Keratinocyte (primary cell): ENCODE results near the gene MVB12B. TPM values are rescaled to one million over a fixed set of nuclear protein-coding genes. Genes with fewer than 3 reads are reported as not detected.

Experiments
- DNase-seq: peaks from one replicate; pipeline ENCODE4 v3.0.0-alpha.2; 2011; ENCODE audit warnings: low read depth, missing footprints, low spot score
- FAIRE-seq: peaks from 2 replicates; lab custom pipeline; 2011; peaks lifted over from hg19 to GRCh38; lab: Jason Lieb, UNC
- H2AFZ ChIP-seq: 2 replicates; pipeline ENCODE4 v1.6.0; 2012; ENCODE audit warnings: low read length, control low read depth, inconsistent platforms; ENCODE audit not compliant: control insufficient read depth
- H3K27ac ChIP-seq: 2 replicates; pipeline ENCODE4 v1.5.1; 2011; ENCODE audit warnings: low read length; ENCODE audit not compliant: control insufficient read depth, insufficient read depth
- H3K27me3 ChIP-seq: 3 replicates; pipeline ENCODE4 v1.6.0; 2011; ENCODE audit warnings: low read length; ENCODE audit not compliant: control insufficient read depth, insufficient read depth; ENCODE audit errors: extremely low read depth
- H3K36me3 ChIP-seq, 2 experiments: 2 replicates in 1 of 2; 3 replicates in 1 of 2; pipeline ENCODE4 v1.5.1; 2011; ENCODE audit warnings: low read length in 2 of 2, mild to moderate bottlenecking in 1 of 2; ENCODE audit not compliant: control insufficient read depth in 2 of 2, insufficient read depth in 2 of 2; ENCODE audit errors: extremely low read depth in 1 of 2
- H3K4me1 ChIP-seq: 3 replicates; pipeline ENCODE4 v1.5.1; 2011; ENCODE audit warnings: low read length; ENCODE audit not compliant: control insufficient read depth, insufficient read depth; ENCODE audit errors: extremely low read depth
- H3K4me2 ChIP-seq: 3 replicates; pipeline ENCODE4 v1.6.0; 2011; ENCODE audit warnings: low read depth, low read length; ENCODE audit not compliant: control insufficient read depth, insufficient read depth; ENCODE audit errors: extremely low read depth
- H3K4me3 ChIP-seq, 3 experiments: fragments of 200-600 bp in 1 of 3; sonication (generic) in 1 of 3; 2 replicates in 2 of 3; 3 replicates in 1 of 3; pipeline ENCODE4 v1.5.1; 2011 to 2016; ENCODE audit warnings: low read length in 3 of 3, mild to moderate bottlenecking in 3 of 3, control low read depth in 2 of 3, inconsistent platforms in 1 of 3, low read depth in 1 of 3, mixed read lengths in 1 of 3, mixed run types in 1 of 3, moderate library complexity in 1 of 3; ENCODE audit not compliant: control insufficient read depth in 2 of 3, insufficient read depth in 2 of 3; ENCODE audit errors: extremely low read depth in 1 of 3
- H3K79me2 ChIP-seq: 2 replicates; pipeline ENCODE4 v1.6.0; 2012; ENCODE audit warnings: low read length; ENCODE audit not compliant: control insufficient read depth, insufficient read depth
- H3K9ac ChIP-seq: 3 replicates; pipeline ENCODE4 v1.6.0; 2011; ENCODE audit warnings: low read length; ENCODE audit not compliant: control insufficient read depth, insufficient read depth; ENCODE audit errors: extremely low read depth
- H3K9me1 ChIP-seq: 3 replicates; pipeline ENCODE4 v1.6.0; 2011; ENCODE audit warnings: low read length; ENCODE audit not compliant: control insufficient read depth, insufficient read depth; ENCODE audit errors: extremely low read depth
- H3K9me3 ChIP-seq: 2 replicates; pipeline ENCODE4 v1.5.1; 2012; ENCODE audit warnings: low read depth, low read length; ENCODE audit not compliant: control insufficient read depth
- H4K20me1 ChIP-seq: 3 replicates; pipeline ENCODE4 v1.6.0; 2011; ENCODE audit warnings: low read length; ENCODE audit not compliant: control insufficient read depth, insufficient read depth; ENCODE audit errors: extremely low read depth
- CTCF ChIP-seq, 3 experiments: IDR thresholded peaks in 1 of 3; conservative IDR thresholded peaks in 1 of 3; optimal IDR thresholded peaks in 1 of 3; 2 replicates in 2 of 3; 3 replicates in 1 of 3; pipeline versions ENCODE3 to v1.5.1; 2011; ENCODE audit warnings: low read length in 3 of 3, mild to moderate bottlenecking in 3 of 3, moderate library complexity in 2 of 3, control low read depth in 1 of 3, inconsistent platforms in 1 of 3; ENCODE audit not compliant: insufficient read depth in 2 of 3; ENCODE audit errors: extremely low read depth in 1 of 3
- EZH2 ChIP-seq: IDR thresholded peaks from one replicate; pipeline ENCODE4 v1.6.1; 2012; ENCODE audit warnings: inconsistent platforms, mild to moderate bottlenecking, low read length, moderate library complexity
- dilution Hi-C: fragments of 300-500 bp; cut with MboI; formaldehyde crosslinking; loops from one replicate; pipeline ENCODE4 v1.7.0; 2020; ENCODE audit warnings: low sequenced_read_pairs; ENCODE audit not compliant: extremely low pct_ligation_motif_present
- polyA plus RNA-seq, 5 experiments: library from polyadenylated mRNA; depleted of rRNA in 3 of 5; stranded (reverse) in 3 of 5; stranded (forward) in 1 of 5; unstranded in 1 of 5; fragments of >200 nt; gene quantifications; 1 replicate in 1 of 5; 2 replicates in 3 of 5; 3 replicates in 1 of 5; pipeline versions ENCODE4 v1.2.1 to v1.2.3, GENCODE V29; 2011 to 2012; ENCODE audit warnings: missing spikeins in 2 of 5, low read depth in 1 of 5, low replicate concordance in 1 of 5

Gene MVB12B
- polyA plus RNA-seq, 1 donor (not counting 4 experiments of a cell fraction or from before 2014, with no cell fraction given): 1.2 TPM

GRCh38 chr9:126347911-126348760, 21.5 kb downstream of the MVB12B start:
- no peaks in the 10 kb centered on the region for H3K27me3 ChIP-seq
- DNase-seq: no peak
- no peak overlapping the region for H3K27ac ChIP-seq
- peak overlapping the region; percentile 8 for H3K9ac ChIP-seq
- H2AFZ ChIP-seq: peak overlapping the region; percentile 84
- peak overlapping the region in 1 of 3 experiments; percentile 2 for H3K4me3 ChIP-seq
- peak overlapping the region; percentile 67 for H3K4me2 ChIP-seq
- dilution Hi-C loops: no loop called here
- H3K9me1 ChIP-seq: no peaks in the 10 kb centered on the region
- peaks cover 27% of the 10 kb centered on the region for H3K4me1 ChIP-seq
- H4K20me1 ChIP-seq: no peaks in the 10 kb centered on the region
- H3K36me3 ChIP-seq: no peaks in the 10 kb centered on the region
- no peaks in the 10 kb centered on the region for H3K9me3 ChIP-seq
- peak; percentile 67 for FAIRE-seq
- no peaks in the 10 kb centered on the region for H3K79me2 ChIP-seq
- TF ChIP-seq EZH2 (no peak), CTCF (optimal IDR thresholded peaks at IDR 0.05 in 1 of 3, IDR thresholded peaks at IDR 0.05 in 1 of 3, conservative IDR thresholded peaks at IDR 0.05 in 1 of 3; ENCODE audit: extremely low read depth in 1 of 3, insufficient read depth in 2 of 3, low read length in 3 of 3) (no peak)

- H3K4me1 ChIP-seq: peaks cover 29% of the 10 kb centered on the region
- no peaks in the 10 kb centered on the region for H3K79me2 ChIP-seq
- H3K4me3 ChIP-seq: no peak overlapping the region
- no peaks in the 10 kb centered on the region for H3K36me3 ChIP-seq
- H3K9me3 ChIP-seq: no peaks in the 10 kb centered on the region
- no peaks in the 10 kb centered on the region for H4K20me1 ChIP-seq
- H2AFZ ChIP-seq: peak overlapping the region; percentile 50
- dilution Hi-C loops: no loop called here
- peak overlapping the region; percentile 67 for H3K4me2 ChIP-seq
- H3K9ac ChIP-seq: no peak overlapping the region
- H3K9me1 ChIP-seq: no peaks in the 10 kb centered on the region
- FAIRE-seq (no peak), DNase-seq (no peak)
- H3K27ac ChIP-seq: no peak overlapping the region
- TF ChIP-seq EZH2: no peak
- no peak for TF ChIP-seq CTCF (optimal IDR thresholded peaks at IDR 0.05 in 1 of 3, IDR thresholded peaks at IDR 0.05 in 1 of 3, conservative IDR thresholded peaks at IDR 0.05 in 1 of 3; ENCODE audit: extremely low read depth in 1 of 3, insufficient read depth in 2 of 3, low read length in 3 of 3)
- H3K27me3 ChIP-seq: no peaks in the 10 kb centered on the region
Measured at GRCh38 chr9:126348911-126349550, 22.4 kb downstream of the MVB12B start.
